ENCODE data around the gene DCST2. TPM values are rescaled to one million over a fixed set of nuclear protein-coding genes. Genes with fewer than 3 reads are reported as not detected.

Gene DCST2
- total and polyA plus RNA-seq, 9 of the 15 experiments (the other 6 are each of a cell fraction or from before 2014, with no cell fraction given) = 0.09 to 0.49 (median 0.11) TPM; not detected in 3

- no peaks in the 10 kb centered on the region for H3K9me3 ChIP-seq (replicated peaks; ENCODE audit: control insufficient read depth, insufficient read depth, low read depth, low read length)
- H2AFZ ChIP-seq (ENCODE audit: low read depth, low read length) = no peak overlapping the region
- H3K36me3 ChIP-seq (ENCODE audit: control insufficient read depth, insufficient read depth, low read length) = peaks cover 47% of the 10 kb centered on the region; the same call in 2 of the 3 replicates
- H3K9ac ChIP-seq (ENCODE audit: insufficient read depth in 1 of 2, low read depth in 2 of 2, low read length in 2 of 2) = no peak overlapping the region; a peak in 1 of 4 replicates
- BruUV-seq (replicated peaks) = TSS peak; percentile 22
- H4K20me1 ChIP-seq (replicated peaks; ENCODE audit: control insufficient read depth, insufficient read depth, low read length) = no peaks in the 10 kb centered on the region
- no peak for DNase-seq (ENCODE audit: extremely low read depth in 1 of 4, low spot score in 3 of 4)
- intact Hi-C loops (cut with micrococcal nuclease) (no loop called here), in situ Hi-C loops (cut with MboI) (no loop called here)
- FAIRE-seq = no peak
- peaks cover 19% of the 10 kb centered on the region for H3K79me2 ChIP-seq (ENCODE audit: control insufficient read depth, insufficient read depth, low read length)
- POLR2A ChIA-PET = interaction anchor here (0.6 to 1.1 kb wide), 3 partner anchors 12 to 93 kb away, joined by 3 read pairs; no protein-coding TSS in a partner anchor
- no peak for ATAC-seq
- no peak overlapping the region for H3K27ac ChIP-seq (ENCODE audit: extremely low read depth, low read depth, low read length)
- CTCF ChIA-PET (ENCODE audit: low intra/inter-chr PET ratio) = no interaction called here
- H3K4me1 ChIP-seq (replicated peaks in 1 of 2; ENCODE audit: control insufficient read depth in 2 of 2, insufficient read depth in 2 of 2, low read length in 2 of 2) = peaks cover 27 to 48% of the 10 kb centered on the region in 2 experiments
- TF ChIP-seq NFYB (IDR thresholded peaks at IDR 0.05; ENCODE audit: extremely low read depth, insufficient read length) = no peak
- TF ChIP-seq PURB (CRISPR knock-in tag; IDR thresholded peaks at IDR 0.05; ENCODE audit: low read depth) = no peak
- no peak for TF ChIP-seq NR2C1 (IDR thresholded peaks at IDR 0.05)
- no peak for TF ChIP-seq NR2C1 (tag; IDR thresholded peaks at IDR 0.05)
- TF ChIP-seq MEF2A (IDR thresholded peaks at IDR 0.05; ENCODE audit: control insufficient read depth, low read depth, low read length) = no peak
- no peaks in the 10 kb centered on the region for H3K9me1 ChIP-seq (ENCODE audit: control insufficient read depth, insufficient read depth, low read length)
- WGBS (ENCODE audit: insufficient coverage, low coverage, missing lambda C conversion rate) = 85% methylated on average over 4 of the region's 7 CpGs
- H3K27me3 ChIP-seq (ENCODE audit: control insufficient read depth in 2 of 2, insufficient read depth in 2 of 2, low read length in 2 of 2) = no peaks in the 10 kb centered on the region
- no peak overlapping the region for H3K4me3 ChIP-seq
- no peak overlapping the region for H3K4me2 ChIP-seq (ENCODE audit: insufficient read depth, low read length)
Measured at GRCh38 chr1:155053531-155054105, 20.0 kb upstream of the DCST2 start.

All from K562 (cell line).